ENCODE results near the gene LRRC4C.
A peak's percentile ranks its signal among the peaks of the same experiment; 100 is the strongest.

Gene LRRC4C

DNA sequence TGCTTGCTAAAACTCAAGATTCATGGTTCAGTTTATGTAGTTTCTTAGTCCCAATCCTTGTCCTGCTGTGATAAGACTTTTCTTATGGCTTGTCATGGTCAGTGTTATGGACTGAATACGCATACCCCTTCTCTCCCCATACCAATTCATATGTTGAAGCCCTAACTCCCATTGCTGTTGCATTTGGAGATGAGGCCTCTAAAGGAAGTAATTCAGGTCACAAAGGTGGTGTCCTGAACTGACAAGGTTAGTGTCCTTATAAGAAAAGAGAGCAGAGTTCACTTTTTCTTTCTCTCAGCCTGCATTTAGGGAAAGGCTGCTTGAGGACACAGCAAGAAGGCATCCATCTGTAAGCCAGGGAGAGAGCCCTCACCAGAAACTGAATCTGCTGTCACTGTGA, 618.2 kb downstream of the LRRC4C start:
- H3K4me3 ChIP-seq (ENCODE audit: low read length) = no peak overlapping the region
- DNase-seq (ENCODE audit: low read depth, low spot score) = no peak

DNA sequence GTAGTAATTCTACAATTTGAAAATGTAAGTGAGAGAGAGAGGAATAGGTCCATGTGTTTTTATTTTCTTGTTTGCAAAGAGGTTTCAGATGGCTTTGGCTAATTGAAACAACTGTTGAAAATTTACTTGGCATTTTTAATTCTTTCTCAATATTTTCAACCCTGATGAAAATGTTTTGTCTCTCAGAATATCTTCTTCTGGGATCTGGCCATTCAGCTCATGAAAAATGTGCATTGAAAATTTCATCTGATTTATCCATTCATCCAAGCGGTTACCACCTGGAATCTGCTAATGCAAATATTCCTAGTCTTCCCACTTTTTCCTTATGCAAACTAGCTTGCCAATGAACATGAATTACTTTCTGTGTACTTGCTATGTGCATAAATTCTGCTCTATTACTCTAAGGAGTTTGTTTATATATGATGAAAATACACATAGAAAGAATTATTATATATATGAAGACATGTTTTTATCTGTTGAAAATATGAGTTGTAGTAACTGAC, 621.2 kb downstream of the LRRC4C start:
- DNase-seq (ENCODE audit: low read depth, low spot score) = no peak
- H3K4me3 ChIP-seq (ENCODE audit: low read length) = no peak overlapping the region

DNA sequence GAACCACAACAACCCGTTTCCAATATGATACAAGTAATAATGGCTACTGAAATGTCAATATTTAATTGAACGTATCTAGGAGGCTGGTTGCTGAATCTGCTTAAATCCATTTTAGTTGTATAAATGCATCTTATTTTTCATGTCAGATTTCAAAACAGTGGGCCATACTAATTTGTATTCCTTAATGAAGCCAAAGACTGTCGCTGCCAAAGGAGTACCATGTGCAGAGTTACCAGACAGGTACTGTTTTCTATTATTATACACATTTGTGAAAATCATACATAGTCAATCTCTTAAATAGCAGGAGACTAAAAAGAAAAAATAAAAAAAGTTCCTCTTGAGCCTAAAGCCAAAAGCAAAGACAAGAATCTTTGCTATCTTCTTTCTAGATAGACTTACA, 632.3 kb downstream of the LRRC4C start:
- no peak for DNase-seq (ENCODE audit: low read depth, low spot score)
- no peak overlapping the region for H3K4me3 ChIP-seq (ENCODE audit: low read length)

DNA sequence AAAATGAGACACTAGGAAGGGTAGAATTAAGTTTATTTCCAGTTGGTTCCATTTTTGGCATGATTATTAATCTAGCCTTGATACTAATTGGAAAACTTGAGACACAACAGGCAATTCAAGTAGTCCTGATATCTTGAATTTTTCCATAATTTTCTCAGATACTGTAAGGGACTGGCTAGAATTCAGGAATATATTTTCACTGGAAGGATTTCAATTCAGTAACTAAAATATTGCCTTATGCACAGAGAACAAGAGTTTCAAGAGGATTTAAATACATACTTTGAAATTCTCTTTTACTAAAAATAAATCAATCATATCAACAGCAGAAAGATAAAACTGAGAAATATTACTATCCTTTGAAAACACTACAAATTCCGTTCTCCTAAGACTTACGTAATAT, 632.9 kb downstream of the LRRC4C start:
- H3K4me3 ChIP-seq (ENCODE audit: low read length) = no peak overlapping the region
- DNase-seq (ENCODE audit: low read depth, low spot score) = no peak

DNA sequence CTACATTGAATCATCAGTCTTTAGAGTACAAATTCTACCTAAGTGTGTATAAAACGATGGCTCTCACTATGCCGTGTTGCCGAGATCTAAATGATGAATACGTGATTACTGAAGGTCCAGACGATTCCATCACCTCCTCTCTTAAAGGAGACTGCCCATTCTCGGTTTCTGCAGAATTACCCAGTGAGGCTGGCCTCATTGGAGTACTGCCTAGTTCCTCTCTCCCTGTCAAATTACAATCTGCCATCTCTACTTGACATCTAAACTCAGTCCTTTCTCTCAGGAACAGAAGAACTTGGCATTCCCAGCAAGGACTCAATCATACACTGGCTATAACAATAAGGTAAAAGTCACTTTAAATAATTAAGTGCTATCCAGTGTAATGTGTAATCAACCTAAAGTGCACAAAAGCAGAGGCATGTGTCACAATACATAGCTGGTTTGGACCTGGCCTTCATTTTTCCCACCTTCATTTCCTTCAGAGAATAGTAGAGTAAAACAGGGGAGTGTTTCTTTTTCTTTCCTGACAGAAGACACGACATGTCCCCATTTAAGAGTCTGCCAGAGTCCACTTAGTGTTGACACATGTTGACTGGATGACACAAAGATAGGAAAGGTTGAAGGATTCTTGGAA, 634.1 kb downstream of the LRRC4C start:
- H3K4me3 ChIP-seq (ENCODE audit: low read length) = no peak overlapping the region
- DNase-seq (ENCODE audit: low read depth, low spot score) = no peak

DNA sequence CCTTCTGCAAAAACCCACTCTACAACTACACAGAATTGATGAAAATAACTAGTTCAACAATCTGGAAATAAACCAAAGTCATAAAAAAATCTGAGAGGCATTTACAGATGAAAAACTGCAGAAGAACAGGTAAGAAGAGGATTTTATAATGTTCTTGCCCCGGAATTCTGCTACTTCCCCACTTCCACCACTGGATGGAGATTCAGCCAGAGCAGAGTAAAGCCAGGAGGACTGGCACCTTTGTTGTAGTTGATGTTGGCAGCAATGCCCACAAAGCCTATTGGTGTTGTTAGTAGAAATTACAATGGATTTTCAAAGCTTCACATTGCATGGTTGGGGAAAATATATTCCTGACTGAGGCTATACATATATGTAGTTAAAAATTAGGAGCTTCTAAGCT, 640.2 kb downstream of the LRRC4C start:
- H3K4me3 ChIP-seq (ENCODE audit: low read length) = no peak overlapping the region
- DNase-seq (ENCODE audit: low read depth, low spot score) = no peak

DNA sequence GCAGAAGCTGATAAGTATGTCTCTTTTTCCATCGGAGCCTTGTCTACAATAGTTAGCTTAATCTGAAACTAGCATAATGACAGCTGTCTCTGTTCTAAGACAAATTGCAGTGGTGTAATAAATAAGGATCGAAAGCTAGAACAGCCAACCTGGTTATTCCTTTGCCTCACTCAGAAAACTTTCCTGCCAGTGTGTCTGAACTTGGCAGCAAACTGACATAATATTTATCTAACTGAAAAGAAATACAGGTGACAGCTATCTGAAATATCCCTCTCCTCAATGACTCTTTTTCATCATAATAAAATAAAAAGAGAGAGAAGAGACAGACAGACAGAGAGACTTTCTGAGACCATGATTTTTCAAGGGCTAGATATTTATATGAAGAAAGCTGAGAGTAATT, 642.5 kb downstream of the LRRC4C start:
- no peak overlapping the region for H3K4me3 ChIP-seq (ENCODE audit: low read length)
- no peak for DNase-seq (ENCODE audit: low read depth, low spot score)

DNA sequence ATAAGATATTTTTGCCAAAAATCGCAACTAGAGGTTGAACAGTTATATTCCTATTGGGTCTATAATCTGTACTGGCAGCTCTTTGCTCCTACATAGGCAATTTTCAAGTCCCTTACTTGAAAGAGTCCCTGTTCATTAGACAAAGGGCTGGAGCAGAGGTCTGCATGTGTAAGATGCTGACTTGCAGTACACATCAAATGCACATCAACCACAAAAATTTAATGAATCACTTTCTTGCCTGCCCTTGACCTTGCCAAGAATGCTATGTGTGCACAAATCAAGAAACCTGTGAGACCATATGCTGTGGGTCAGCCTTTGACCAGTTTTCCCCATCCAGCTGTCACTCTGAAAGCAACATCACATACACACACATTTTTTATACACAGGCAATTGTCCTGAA, 661.5 kb downstream of the LRRC4C start:
- no peak overlapping the region for H3K4me3 ChIP-seq (ENCODE audit: low read length)
- DNase-seq (ENCODE audit: low read depth, low spot score) = no peak

DNA sequence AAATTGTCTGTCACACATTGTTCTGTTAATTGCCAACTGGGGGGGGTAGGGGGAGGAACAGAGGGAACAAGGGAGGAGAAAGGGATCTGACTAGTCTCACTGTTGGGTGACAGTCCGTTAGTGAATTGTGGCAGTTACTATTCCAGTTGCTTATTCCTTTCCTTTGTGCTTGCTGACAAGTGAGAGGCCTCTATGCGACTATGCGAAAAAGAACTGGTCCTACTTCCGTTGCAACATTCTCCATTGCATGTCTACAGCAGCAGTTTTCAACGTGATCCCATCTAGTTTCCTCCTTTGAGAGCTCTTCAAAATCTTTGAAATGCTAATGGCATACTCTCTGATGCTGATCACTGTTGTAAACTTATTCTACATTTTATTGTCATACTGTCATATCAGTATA, 672.2 kb downstream of the LRRC4C start:
- no peak for DNase-seq (ENCODE audit: low read depth, low spot score)

DNA sequence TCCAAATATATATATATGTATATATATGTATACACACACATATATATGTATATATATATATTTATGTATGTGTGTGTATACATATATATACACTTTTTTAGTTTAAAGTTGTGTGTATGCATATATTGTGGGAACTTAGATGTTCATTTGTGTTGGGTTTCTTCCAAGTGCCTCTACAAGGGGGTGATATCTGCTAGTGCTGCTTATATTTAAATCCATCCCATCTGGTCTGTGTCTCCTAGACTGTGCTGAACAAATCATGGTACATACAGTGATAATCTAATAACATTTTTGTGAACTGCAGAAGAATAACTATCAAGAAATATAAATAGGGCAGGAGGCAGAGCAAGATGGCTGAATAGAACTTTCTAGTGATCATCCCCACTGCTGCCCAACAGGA, 696.4 kb downstream of the LRRC4C start:
- DNase-seq (ENCODE audit: low read depth, low spot score) = no peak
- no peak overlapping the region for H3K4me3 ChIP-seq (ENCODE audit: low read length)

More for the DNA sequence above, 672.2 kb downstream of the LRRC4C start:
- H3K4me3 ChIP-seq (ENCODE audit: low read length) = no peak overlapping the region

DNA sequence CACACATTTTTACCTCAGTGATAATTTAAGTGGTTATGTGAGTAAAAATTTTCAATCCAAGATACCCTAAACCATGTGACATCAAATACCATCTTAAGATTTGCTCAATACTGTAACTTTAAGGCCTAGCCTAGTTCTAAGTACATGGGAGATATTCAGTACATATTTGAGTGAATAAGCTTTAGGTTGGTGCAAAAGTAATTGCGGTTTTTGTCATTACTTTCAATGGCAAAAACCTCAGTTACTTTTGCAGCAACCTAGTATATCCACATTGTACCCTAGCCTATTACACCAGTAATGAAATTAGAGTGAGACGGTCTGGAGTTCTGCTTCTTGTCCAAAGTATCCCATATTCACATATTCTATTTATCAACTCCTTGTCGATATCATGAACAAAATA, 700.1 kb downstream of the LRRC4C start:
- H3K4me3 ChIP-seq (ENCODE audit: low read length) = no peak overlapping the region
- no peak for DNase-seq (ENCODE audit: low read depth, low spot score)

DNA sequence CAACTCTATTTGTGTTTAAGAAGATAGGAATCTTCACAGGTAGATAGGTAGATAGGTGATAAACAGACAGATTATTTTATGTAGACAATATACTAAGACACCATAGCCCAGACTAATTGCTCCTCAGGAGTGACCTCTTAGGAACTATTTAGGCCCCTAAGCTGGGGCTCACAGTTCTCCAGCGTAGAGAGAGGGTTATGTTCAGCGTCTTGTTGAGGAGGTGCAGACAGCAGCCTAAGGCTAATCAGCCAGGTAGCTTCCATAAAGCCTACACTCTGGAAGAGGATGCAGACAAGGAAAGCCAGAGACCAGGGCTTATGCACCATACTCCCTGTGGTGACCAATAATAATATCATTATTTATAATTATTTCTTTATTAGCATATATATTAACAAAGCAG, 705.2 kb downstream of the LRRC4C start:
- no peak overlapping the region for H3K4me3 ChIP-seq (ENCODE audit: low read length)

DNA sequence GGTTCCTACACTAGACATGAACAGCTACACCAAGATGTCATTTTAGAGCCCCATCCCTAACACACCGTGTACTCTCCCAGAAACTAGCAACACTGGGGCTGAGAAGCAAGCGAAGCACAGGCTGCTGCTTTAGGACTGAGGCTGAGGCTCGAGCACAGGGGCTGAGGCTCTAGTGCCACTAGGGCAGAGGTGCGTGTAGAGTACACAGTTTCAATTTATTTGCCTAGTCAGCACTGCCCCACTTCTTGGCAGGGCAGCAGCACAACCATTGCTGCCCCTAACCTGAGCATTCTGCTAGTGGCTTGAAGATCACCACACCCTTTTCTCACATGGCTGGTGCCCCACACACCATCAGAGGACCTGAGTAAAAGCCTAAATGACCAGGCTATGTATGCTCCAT, 713.2 kb downstream of the LRRC4C start:
- H3K4me3 ChIP-seq (ENCODE audit: low read length) = no peak overlapping the region
- DNase-seq (ENCODE audit: low read depth, low spot score) = no peak

More for the DNA sequence above, 705.2 kb downstream of the LRRC4C start:
- no peak for DNase-seq (ENCODE audit: low read depth, low spot score)

DNA sequence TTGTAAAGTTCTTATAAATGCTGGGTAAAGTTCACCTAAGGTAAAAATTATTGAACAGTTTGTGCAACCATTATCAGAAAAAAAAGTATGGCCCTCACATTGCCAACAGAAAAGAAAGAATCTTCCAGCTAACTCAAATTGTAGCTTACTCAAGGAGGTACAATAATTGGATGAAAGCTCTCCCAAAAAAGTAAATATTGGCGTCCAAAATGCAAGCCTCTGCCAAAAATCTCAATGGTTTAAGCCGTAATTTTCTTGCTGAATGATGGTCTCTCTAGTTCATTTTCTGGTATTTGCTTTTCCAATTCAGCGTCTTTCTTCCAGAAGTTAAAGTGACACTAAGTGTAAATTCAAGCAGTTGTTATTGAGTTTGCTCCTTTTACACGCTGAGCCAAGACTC, 727.3 kb downstream of the LRRC4C start:
- H3K4me3 ChIP-seq (ENCODE audit: low read length) = no peak overlapping the region
- DNase-seq (ENCODE audit: low read depth, low spot score) = no peak

DNA sequence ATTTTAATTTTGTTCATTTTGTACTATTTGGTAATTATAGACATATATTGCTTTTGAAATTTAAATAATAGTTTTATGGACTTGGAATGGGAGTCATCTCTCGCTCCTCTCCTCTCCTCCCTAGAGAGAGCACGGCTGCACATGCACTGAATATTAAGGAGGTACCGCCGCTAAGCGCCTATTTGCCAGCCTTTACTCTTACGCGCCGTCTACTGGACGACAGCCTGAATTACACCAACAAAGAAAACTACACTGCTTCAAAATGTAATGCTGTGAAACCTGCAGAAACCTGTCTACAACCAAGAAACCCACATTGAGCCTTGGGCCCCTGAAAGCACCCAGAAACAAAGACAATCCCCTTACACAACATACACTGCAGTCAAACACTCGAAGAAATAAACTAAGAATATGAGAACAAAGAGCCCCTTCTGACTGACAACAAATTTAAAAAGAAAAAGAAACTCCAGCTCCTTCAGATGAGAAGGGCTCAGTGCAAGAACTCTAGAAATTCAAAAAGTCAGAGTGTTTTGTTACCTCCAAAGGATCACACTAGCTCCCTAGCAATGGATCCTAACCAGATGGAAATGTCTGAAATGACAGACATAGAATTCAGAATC, 737.2 kb downstream of the LRRC4C start:
- peak; percentile 51 for DNase-seq (ENCODE audit: low read depth, low spot score)
- H3K4me3 ChIP-seq (ENCODE audit: low read length) = no peak overlapping the region

DNA sequence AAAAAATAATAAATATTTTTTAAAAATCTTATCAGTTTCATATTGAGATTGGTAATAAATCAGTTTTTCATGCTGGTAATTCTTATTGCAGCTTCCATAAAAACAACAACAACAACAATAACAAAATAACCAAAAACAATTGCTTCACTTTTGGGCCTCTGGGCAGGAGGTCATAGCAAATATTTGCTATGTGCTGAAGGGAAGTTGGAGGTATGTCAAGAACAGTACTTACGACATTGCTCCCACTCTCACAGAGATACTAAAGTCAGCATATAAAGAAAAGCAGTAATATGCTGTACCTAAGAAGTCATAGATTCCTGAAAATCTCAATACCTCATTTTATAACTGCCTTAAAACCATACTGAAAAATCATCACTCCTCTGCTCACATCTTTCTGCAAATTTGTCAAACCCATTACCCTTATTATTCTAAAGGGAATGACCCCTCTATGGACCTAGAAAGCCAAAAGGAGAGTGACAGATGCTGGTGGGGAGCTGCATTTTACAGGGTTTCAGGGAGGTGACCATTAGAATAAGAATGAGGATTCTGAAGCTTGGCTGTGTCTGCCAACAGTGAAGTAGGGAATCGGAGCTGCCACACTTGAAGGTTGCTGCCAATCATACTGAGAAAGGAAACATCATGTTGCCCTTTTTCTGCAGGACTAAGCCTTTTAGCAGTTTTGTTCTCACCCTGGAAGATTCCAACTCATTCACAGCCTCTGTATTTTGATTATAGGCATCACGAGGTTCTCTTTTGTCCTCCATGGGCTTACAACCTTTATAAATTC, 742.9 kb downstream of the LRRC4C start:
- DNase-seq (ENCODE audit: low read depth, low spot score) = no peak
- no peak overlapping the region for H3K4me3 ChIP-seq (ENCODE audit: low read length)

DNA sequence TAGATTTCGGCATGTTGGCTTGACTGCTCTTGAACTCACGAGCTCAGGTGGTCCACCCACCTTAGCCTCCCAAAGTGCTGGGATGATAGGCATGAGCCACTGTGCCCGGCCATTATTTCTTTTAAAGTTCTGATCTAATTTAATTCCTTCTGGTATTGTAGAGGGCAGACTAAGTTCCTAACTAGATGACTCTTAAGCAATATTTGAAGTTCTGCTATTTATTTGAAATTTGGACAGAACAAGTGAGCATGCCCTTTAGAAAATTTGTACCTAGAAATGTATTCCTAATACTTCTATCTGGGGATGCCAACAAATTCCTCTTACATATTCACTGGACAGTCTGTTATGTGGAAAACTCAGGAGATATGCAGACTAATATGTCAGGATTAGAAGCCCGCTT, 746.4 kb downstream of the LRRC4C start:
- H3K4me3 ChIP-seq (ENCODE audit: low read length) = no peak overlapping the region
- DNase-seq (ENCODE audit: low read depth, low spot score) = no peak

DNA sequence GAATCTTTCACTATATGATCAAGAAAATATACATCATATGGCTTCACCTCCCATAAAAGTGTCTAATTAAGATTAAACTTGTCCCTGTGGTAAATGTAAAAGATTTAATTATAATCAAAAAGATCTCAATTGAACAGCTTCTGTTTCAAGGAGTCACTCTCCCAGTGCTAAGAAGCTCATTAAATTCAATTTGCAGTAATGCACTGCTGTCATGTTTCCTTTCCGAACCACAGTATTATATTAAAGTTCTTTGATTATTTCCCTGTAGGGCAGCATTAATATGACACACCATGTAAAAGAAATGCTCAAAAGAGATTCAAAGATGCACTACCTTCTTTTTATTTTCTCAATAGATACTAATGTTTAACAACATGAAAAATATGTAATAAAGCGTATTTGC, 758.4 kb downstream of the LRRC4C start:
- H3K4me3 ChIP-seq (ENCODE audit: low read length) = no peak overlapping the region
- DNase-seq (ENCODE audit: low read depth, low spot score) = no peak

DNA sequence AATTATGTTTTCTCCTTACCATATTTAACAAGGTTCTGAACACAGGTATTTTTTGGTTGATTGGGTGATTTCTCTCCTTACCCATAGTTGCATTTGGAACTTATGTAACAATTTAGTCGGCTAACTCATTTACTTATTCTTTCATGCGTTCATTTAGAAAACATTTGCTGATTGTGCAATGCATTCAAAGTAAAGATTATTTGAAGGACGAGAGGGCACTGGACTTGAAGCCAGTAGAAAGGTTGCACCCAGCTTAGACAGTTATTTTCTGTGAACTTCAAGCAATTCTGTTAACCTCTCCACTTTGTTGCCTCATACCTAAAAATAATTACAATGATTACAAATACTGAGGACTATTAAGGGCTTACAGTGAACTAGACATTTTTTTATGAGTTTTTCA, 769.6 kb downstream of the LRRC4C start:
- H3K4me3 ChIP-seq (ENCODE audit: low read length) = no peak overlapping the region
- DNase-seq (ENCODE audit: low read depth, low spot score) = no peak

DNA sequence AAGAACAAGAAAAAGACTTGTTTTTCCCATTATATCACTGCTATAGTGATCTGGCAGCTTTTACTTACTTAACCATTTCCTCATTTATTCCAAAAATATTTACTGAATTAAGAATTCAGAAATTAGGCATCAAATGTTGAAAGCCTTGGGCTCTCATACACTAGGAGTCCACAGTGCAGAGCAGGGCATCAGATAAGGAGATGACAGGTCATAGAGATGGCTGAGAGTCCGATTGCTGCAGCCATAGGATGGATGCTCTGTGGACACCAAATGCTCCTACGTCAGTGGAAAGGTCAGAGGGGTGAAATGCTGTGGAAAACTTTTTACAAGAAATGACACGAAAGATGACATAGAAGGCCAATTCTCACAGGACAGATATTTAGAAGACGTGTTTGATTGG, 771.1 kb downstream of the LRRC4C start:
- no peak overlapping the region for H3K4me3 ChIP-seq (ENCODE audit: low read length)
- DNase-seq (ENCODE audit: low read depth, low spot score) = no peak

All from Jurkat, Clone E6-1 (cell line).